WERI-Rb-1 (cell line): Measurements from ENCODE around the gene CDH5.

Experiments used
- DNase-seq: peaks from one replicate; pipeline ENCODE4 v3.0.0-alpha.2; 2020
- H3K27ac ChIP-seq: fragments of 250-450 bp; sonication (Bioruptor Pico); 2 replicates; pipeline ENCODE4 v1.5.1; 2020; ENCODE audit warnings: mild to moderate bottlenecking, moderate library complexity
- H3K27me3 ChIP-seq: fragments of 250-450 bp; sonication (Bioruptor Pico); 2 replicates; pipeline ENCODE4 v1.5.1; 2021; ENCODE audit warnings: mild to moderate bottlenecking, low read depth, moderate library complexity; ENCODE audit not compliant: insufficient read depth, severe bottlenecking
- H3K36me3 ChIP-seq: fragments of 250-450 bp; sonication (Bioruptor Pico); 2 replicates; pipeline ENCODE4 v1.5.1; 2020; ENCODE audit warnings: mild to moderate bottlenecking, moderate library complexity
- H3K4me3 ChIP-seq: 2 replicates; pipeline ENCODE4 v1.5.1; 2011; ENCODE audit warnings: low read depth, mild to moderate bottlenecking, control low read depth, low read length
- H3K9me3 ChIP-seq: fragments of 250-450 bp; sonication (Bioruptor Pico); 2 replicates; pipeline ENCODE4 v1.5.1; 2021; ENCODE audit warnings: mild to moderate bottlenecking, moderate library complexity; ENCODE audit not compliant: severe bottlenecking
- CTCF ChIP-seq: IDR thresholded peaks from 2 replicates; pipeline ENCODE4 v1.5.1; 2011; ENCODE audit warnings: low read depth, mild to moderate bottlenecking, control low read depth, inconsistent platforms, low read length

The CDH5 gene

GRCh38 chr16:66366433-66367299 is at the start of gene CDH5:
TSS of gene CDH5 (plus strand) at chr16:66366691. CDS start at chr16:66379338, 12,647 bp downstream.
- Histone ChIP-seq H3K9me3 (no peaks in the 10 kb centered on the region), H3K27me3 (no peaks in the 10 kb centered on the region), H3K27ac (no peak within 1 kb of the TSS), H3K36me3 (no peaks in the 10 kb centered on the region), H3K4me3 (no peak within 1 kb of the TSS)
- DNase-seq: no peak
- TF ChIP-seq CTCF: no peak

GRCh38 chr16:66318505-66318904 is 48.0 kb upstream of the CDH5 start:
- Histone ChIP-seq H3K36me3 (no peaks in the 10 kb centered on the region), H3K27ac (no peak overlapping the region), H3K27me3 (no peaks in the 10 kb centered on the region), H3K9me3 (no peaks in the 10 kb centered on the region), H3K4me3 (no peak overlapping the region)
- DNase-seq: no peak
- no peak for TF ChIP-seq CTCF

GRCh38 chr16:66320774-66321173 is 45.7 kb upstream of the CDH5 start:
- H3K36me3 ChIP-seq: no peaks in the 10 kb centered on the region
- no peak overlapping the region for H3K27ac ChIP-seq
- H3K4me3 ChIP-seq: no peak overlapping the region
- TF ChIP-seq CTCF: no peak
- H3K27me3 ChIP-seq: no peaks in the 10 kb centered on the region
- DNase-seq: no peak
- H3K9me3 ChIP-seq: no peaks in the 10 kb centered on the region

- Histone ChIP-seq H3K27ac (no peak overlapping the region), H3K27me3 (no peaks in the 10 kb centered on the region), H3K36me3 (no peaks in the 10 kb centered on the region), H3K4me3 (no peak overlapping the region), H3K9me3 (no peaks in the 10 kb centered on the region)
- TF ChIP-seq CTCF: no peak
- no peak for DNase-seq
Measured at GRCh38 chr16:66322174-66322573, 44.3 kb upstream of the CDH5 start.

GRCh38 chr16:66324815-66325515 is 41.5 kb upstream of the CDH5 start:
- H3K27ac ChIP-seq: no peak overlapping the region
- TF ChIP-seq CTCF: peak; percentile 76
- DNase-seq: peak; percentile 85
- no peak overlapping the region for H3K4me3 ChIP-seq
- H3K36me3 ChIP-seq: no peaks in the 10 kb centered on the region
- H3K27me3 ChIP-seq: no peaks in the 10 kb centered on the region
- H3K9me3 ChIP-seq: no peaks in the 10 kb centered on the region
